ENCODE measurements around the gene ZC3H7A. TPM values are rescaled to one million over a fixed set of nuclear protein-coding genes. Genes with fewer than 3 reads are reported as not detected.

ZC3H7A gene
- total RNA-seq, 4 donors from 2014 or later: 59.2 to 86.7 (median 76.2) TPM

DNA sequence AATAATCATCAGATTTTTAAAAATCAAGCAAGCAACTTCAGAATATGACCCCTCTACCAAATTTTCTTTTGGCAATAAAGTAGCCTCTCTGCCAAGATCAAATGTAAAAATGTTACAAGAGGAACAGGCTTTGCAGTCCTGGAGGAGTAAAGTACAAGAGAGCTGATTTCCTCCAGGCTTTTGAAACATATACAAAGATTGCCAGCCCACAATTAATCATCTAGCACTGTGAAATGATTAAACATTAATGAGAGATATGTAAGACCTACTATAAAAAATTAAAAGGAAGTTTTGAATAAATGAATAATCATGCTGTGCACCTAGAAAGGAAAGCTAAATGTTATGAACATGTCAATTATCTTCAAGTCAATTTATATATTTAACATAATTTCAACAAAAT lies 80.7 kb downstream of the ZC3H7A start:
- TF ChIP-seq EP300 (IDR thresholded peaks at IDR 0.05): no peak
- TF ChIP-seq POLR2A (IDR thresholded peaks at IDR 0.05): no peak
- no peak for TF ChIP-seq CTCF (IDR thresholded peaks at IDR 0.05)
- peaks cover 0 to 56% (median 2%) of the 10 kb centered on the region in 3 donors for H3K36me3 ChIP-seq
- no peaks in the 10 kb centered on the region for H3K27me3 ChIP-seq
- no peaks in the 10 kb centered on the region for H3K9me3 ChIP-seq
- no peak for DNase-seq (ENCODE audit: low spot score in 2 of 2)
- peaks cover 0 to 8% (median 0%) of the 10 kb centered on the region in 4 donors for H3K4me1 ChIP-seq
- no peak overlapping the region for H3K27ac ChIP-seq
- no peak overlapping the region for H3K4me3 ChIP-seq

GRCh38 chr16:11715246-11715947 lies 81.7 kb downstream of the ZC3H7A start:
- H3K9me3 ChIP-seq: no peaks in the 10 kb centered on the region
- TF ChIP-seq CTCF (IDR thresholded peaks at IDR 0.05) (no peak), POLR2A (IDR thresholded peaks at IDR 0.05) (no peak), EP300 (IDR thresholded peaks at IDR 0.05) (no peak)
- no peak overlapping the region for H3K4me3 ChIP-seq
- H3K27me3 ChIP-seq: no peaks in the 10 kb centered on the region
- 87 to 89% methylated on average over 8 of the region's 8 CpGs for WGBS, 2 donors
- H3K27ac ChIP-seq: no peak overlapping the region
- no peak for DNase-seq (ENCODE audit: low spot score in 2 of 2)
- H3K4me1 ChIP-seq: peaks cover 0 to 12% (median 0%) of the 10 kb centered on the region in 4 donors
- peaks cover 0 to 56% (median 2%) of the 10 kb centered on the region in 3 donors for H3K36me3 ChIP-seq

- Histone ChIP-seq H3K4me1 (peaks cover 0 to 12% (median 0%) of the 10 kb centered on the region in 4 donors), H3K36me3 (peaks cover 0 to 55% (median 2%) of the 10 kb centered on the region in 3 donors), H3K27ac (no peak overlapping the region), H3K4me3 (no peak overlapping the region), H3K9me3 (no peaks in the 10 kb centered on the region), H3K27me3 (no peaks in the 10 kb centered on the region)
- TF ChIP-seq POLR2A (IDR thresholded peaks at IDR 0.05) (no peak), EP300 (IDR thresholded peaks at IDR 0.05) (no peak), CTCF (IDR thresholded peaks at IDR 0.05) (no peak)
- DNase-seq (ENCODE audit: low spot score in 2 of 2): no peak
- WGBS, 2 donors: 96 to 98% methylated on average over 3 of the region's 3 CpGs
These were observed 84.9 kb downstream of the ZC3H7A start for GRCh38 chr16:11712122-11712521.

- no peaks in the 10 kb centered on the region for H3K9me3 ChIP-seq
- no peaks in the 10 kb centered on the region for H3K27me3 ChIP-seq
- H3K4me3 ChIP-seq: no peak overlapping the region
- WGBS, 2 donors: 96% methylated on average over 4 of the region's 4 CpGs
- H3K27ac ChIP-seq: no peak overlapping the region
- H3K36me3 ChIP-seq: peaks cover 0 to 55% (median 2%) of the 10 kb centered on the region in 3 donors
- TF ChIP-seq CTCF (IDR thresholded peaks at IDR 0.05) (no peak), EP300 (IDR thresholded peaks at IDR 0.05) (no peak), POLR2A (IDR thresholded peaks at IDR 0.05) (no peak)
- no peak for DNase-seq (ENCODE audit: low spot score in 2 of 2)
- H3K4me1 ChIP-seq: peaks cover 0 to 11% (median 0%) of the 10 kb centered on the region in 4 donors
These were observed 85.4 kb downstream of the ZC3H7A start for GRCh38 chr16:11711662-11712061.

- H3K4me1 ChIP-seq: peaks cover 0 to 24% (median 0%) of the 10 kb centered on the region in 4 donors
- WGBS, 2 donors: 83 to 91% methylated on average over 1 of the region's 1 CpG
- no peak for DNase-seq (ENCODE audit: low spot score in 2 of 2)
- H3K4me3 ChIP-seq: no peak overlapping the region
- TF ChIP-seq POLR2A (IDR thresholded peaks at IDR 0.05): no peak
- no peak for TF ChIP-seq EP300 (IDR thresholded peaks at IDR 0.05)
- no peak for TF ChIP-seq CTCF (IDR thresholded peaks at IDR 0.05)
- no peaks in the 10 kb centered on the region for H3K9me3 ChIP-seq
- H3K36me3 ChIP-seq: peaks cover 0 to 43% (median 4%) of the 10 kb centered on the region in 3 donors
- no peaks in the 10 kb centered on the region for H3K27me3 ChIP-seq
- no peak overlapping the region for H3K27ac ChIP-seq
These were observed 88.6 kb downstream of the ZC3H7A start for GRCh38 chr16:11708421-11708820.
